Kidney (tissue), 14 donors: ENCODE results near the gene CDYL2. TPM values are rescaled to one million over a fixed set of nuclear protein-coding genes. Genes with fewer than 3 reads are reported as not detected.
"Not testable (repeated sequence)": the region's sequence is repeated elsewhere in the genome, so short reads cannot be mapped to it uniquely, and the experiment has no call there.

Source experiments
- DNase-seq, 5 donors: peaks; one replicate each; pipeline ENCODE4 v3.0.0-alpha.2; 2013 to 2020
- FAIRE-seq: peaks from 2 replicates; lab custom pipeline; 2012; peaks lifted over from hg19 to GRCh38; lab: Jason Lieb, UNC
- H3K27ac ChIP-seq, 2 donors: one replicate each; pipeline ENCODE4 v1.7.0; 2013; ENCODE audit warnings: low read depth in 2 of 2, low read length in 2 of 2, inconsistent platforms in 1 of 2
- H3K27me3 ChIP-seq: one replicate; pipeline ENCODE4 v1.7.1; 2013; ENCODE audit warnings: low read length, inconsistent platforms; ENCODE audit not compliant: control insufficient read depth, insufficient read depth
- H3K36me3 ChIP-seq, 3 donors: one replicate each; pipeline versions ENCODE4 v1.7.0 to v1.7.1; 2013; ENCODE audit warnings: low read length in 3 of 3, control low read depth in 1 of 3, inconsistent platforms in 1 of 3; ENCODE audit not compliant: insufficient read depth in 3 of 3, control insufficient read depth in 2 of 3
- H3K4me1 ChIP-seq, 3 donors: one replicate each; pipeline versions ENCODE4 v1.7.0 to v1.7.1; 2013; ENCODE audit warnings: low read length in 3 of 3, inconsistent platforms in 1 of 3, low read depth in 1 of 3; ENCODE audit not compliant: control insufficient read depth in 2 of 3, insufficient read depth in 2 of 3
- H3K4me3 ChIP-seq, 3 donors: one replicate each; pipeline versions ENCODE4 v1.7.0 to v1.8.1; 2013; ENCODE audit warnings: low read length in 3 of 3, control low read depth in 1 of 3, inconsistent platforms in 1 of 3
- H3K9ac ChIP-seq, 3 donors: one replicate each; pipeline versions ENCODE4 v1.7.0 to v1.7.1; 2013; ENCODE audit warnings: low read length in 3 of 3, control low read depth in 1 of 3, inconsistent platforms in 1 of 3
- H3K9me3 ChIP-seq, 3 donors: one replicate each; pipeline versions ENCODE4 v1.7.0 to v1.7.1; 2013; ENCODE audit warnings: low read length in 3 of 3, control low read depth in 1 of 3, inconsistent platforms in 1 of 3; ENCODE audit not compliant: control insufficient read depth in 2 of 3, insufficient read depth in 1 of 3
- intact Hi-C: fragments of 100-400 bp; cut with DNase I; formaldehyde crosslinking; loops from one replicate; pipeline ENCODE4 v1.11.1; 2022
- polyA plus RNA-seq: library from polyadenylated mRNA; stranded (reverse); fragments of 350-450 nt; fragmentation: Illumina TruSeq; extraction: RNeasy Lipid Tissue Mini Kit (QIAGEN cat#74804); gene quantifications from one replicate; pipeline ENCODE4 v1.2.3, GENCODE V29; 2014; ENCODE audit warnings: low read depth, low replicate concordance; ENCODE audit not compliant: insufficient read depth
- total RNA-seq: library from RNA; stranded (reverse); fragmentation: NEBNext Ultra II Directional; extraction: Animal tissue kit (Norgen Biotek cat#: 25700); gene quantifications from one replicate; pipeline ENCODE4 v1.2.1, GENCODE V29; 2021
- TF ChIP-seq, protein P1 (sequence below): IDR thresholded peaks from 3 replicates; pipeline ENCODE4 v1.5.1; 2012; ENCODE audit warnings: mild to moderate bottlenecking, moderate library complexity, borderline replicate concordance; ENCODE audit not compliant: insufficient read depth; ENCODE audit errors: extremely low read depth
- donor health status: control.
- donor health status: control.
- donor health status: control.
- donor health status: control.
- donor health status: control.
- donor health status: DM: yes; HTN: yes; CAD: no.
- donor health status: Normal renal cell carcinoma (clear cell type).

The CDYL2 gene
- total and polyA plus RNA-seq, 2 donors from 2014 or later, result 2.6 to 27.3 TPM

DNA sequence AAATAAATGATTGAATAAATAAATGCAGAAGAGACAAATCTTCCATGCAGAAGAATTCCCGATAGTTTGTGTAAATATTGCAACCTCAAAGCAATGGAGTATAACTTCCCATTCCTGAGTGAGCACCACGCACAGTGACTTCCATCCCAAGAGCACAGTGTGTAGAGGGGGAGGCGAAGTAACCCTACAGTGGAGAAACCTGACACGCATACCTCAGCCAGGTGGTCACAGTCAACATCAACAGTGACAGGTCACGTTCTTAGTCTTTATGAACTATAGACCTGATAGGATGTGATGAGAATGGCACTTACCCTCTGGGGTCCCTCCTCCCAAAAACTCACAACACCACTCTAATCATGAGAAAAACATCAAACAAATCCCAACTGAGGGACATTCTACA, 152.0 kb downstream of the CDYL2 start:
- Histone ChIP-seq H3K4me3 (no peak overlapping the region), H3K27ac (no peak overlapping the region), H3K9ac (no peak overlapping the region), H3K9me3 (peaks cover 0 to 7% (median 2%) of the 10 kb centered on the region in 3 donors), H3K36me3 (peaks cover 0 to 4% (median 0%) of the 10 kb centered on the region in 3 donors), H3K27me3 (no peaks in the 10 kb centered on the region), H3K4me1 (no peaks in the 10 kb centered on the region)
- intact Hi-C loops, result no loop called here
- TF ChIP-seq, protein P1, sequence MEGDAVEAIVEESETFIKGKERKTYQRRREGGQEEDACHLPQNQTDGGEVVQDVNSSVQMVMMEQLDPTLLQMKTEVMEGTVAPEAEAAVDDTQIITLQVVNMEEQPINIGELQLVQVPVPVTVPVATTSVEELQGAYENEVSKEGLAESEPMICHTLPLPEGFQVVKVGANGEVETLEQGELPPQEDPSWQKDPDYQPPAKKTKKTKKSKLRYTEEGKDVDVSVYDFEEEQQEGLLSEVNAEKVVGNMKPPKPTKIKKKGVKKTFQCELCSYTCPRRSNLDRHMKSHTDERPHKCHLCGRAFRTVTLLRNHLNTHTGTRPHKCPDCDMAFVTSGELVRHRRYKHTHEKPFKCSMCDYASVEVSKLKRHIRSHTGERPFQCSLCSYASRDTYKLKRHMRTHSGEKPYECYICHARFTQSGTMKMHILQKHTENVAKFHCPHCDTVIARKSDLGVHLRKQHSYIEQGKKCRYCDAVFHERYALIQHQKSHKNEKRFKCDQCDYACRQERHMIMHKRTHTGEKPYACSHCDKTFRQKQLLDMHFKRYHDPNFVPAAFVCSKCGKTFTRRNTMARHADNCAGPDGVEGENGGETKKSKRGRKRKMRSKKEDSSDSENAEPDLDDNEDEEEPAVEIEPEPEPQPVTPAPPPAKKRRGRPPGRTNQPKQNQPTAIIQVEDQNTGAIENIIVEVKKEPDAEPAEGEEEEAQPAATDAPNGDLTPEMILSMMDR, result no peak
- FAIRE-seq (no peak), DNase-seq (peak in 4 of 5 donors; percentile 74 to 89 (median 82))

DNA sequence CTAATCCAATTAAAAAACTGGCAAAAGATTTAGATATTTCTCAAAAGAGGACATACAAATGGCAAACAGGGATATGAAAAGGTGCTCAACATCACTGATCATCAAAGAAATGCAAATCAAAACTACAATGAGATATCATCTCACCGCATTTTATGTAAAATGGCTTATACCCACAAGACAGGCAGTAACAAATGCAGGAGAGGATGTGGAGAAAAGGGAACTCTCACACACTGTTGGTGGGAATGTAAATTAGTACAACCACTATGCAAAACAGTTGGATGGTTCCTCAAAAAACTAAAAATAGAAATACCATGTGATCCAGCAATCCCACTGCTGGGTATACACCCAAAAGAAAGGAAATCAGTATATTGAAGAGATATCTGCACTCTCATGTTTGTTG, 154.1 kb downstream of the CDYL2 start:
- H3K9ac ChIP-seq, FAIRE-seq, intact Hi-C loops, H3K36me3 ChIP-seq, H3K9me3 ChIP-seq, H3K27ac ChIP-seq, H3K4me1 ChIP-seq, DNase-seq, H3K4me3 ChIP-seq, H3K27me3 ChIP-seq: not testable (repeated sequence)

DNA sequence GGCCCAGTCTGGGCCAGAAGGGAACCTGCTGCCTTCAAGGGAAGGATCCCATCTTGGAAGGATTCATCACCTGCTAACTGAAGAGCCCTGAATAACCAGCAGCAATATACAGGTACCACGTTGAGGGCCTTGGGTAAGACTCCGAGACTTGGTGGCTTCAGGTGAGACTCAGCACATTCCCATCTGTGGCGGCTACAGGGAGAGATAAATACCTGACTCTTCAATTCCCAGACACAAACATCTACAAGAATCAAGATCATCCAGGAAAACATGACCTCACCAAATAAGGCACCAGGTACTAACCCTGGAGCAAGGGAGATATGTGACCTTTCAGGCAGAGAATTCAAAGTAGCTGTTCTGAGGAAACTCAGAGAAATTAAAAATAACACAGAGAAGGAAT, 164.1 kb downstream of the CDYL2 start:
- H3K36me3 ChIP-seq, result no peaks in the 10 kb centered on the region
- H3K4me1 ChIP-seq, result no peaks in the 10 kb centered on the region
- H3K9ac ChIP-seq, result no peak overlapping the region
- H3K9me3 ChIP-seq, result peaks cover 0 to 6% (median 0%) of the 10 kb centered on the region in 3 donors
- intact Hi-C loops, result no loop called here
- FAIRE-seq (no peak), DNase-seq (no peak)
- no peaks in the 10 kb centered on the region for H3K27me3 ChIP-seq
- TF ChIP-seq, protein P1, result no peak
- no peak overlapping the region for H3K27ac ChIP-seq
- no peak overlapping the region for H3K4me3 ChIP-seq

DNA sequence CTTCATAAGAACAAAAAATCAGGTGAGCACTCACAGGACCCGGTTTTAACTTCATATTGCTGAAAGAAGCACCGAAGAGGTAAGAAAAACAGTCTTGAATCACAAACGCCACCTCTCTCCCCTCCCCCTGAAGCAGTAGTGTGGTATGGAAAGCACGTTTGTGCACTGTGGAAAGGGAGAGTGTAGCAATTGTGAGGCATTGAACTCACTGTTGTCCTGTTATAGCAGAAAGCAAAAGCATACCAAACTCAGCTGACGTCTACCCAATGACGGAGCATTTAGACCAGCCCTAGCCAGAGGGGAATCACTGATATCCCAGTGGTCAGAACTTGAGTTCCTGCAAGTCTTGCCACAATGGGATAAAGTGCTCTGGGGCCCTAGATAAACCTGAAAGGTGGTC, 164.8 kb downstream of the CDYL2 start:
- intact Hi-C loops, result no loop called here
- TF ChIP-seq, protein P1, result no peak
- Histone ChIP-seq H3K4me1 (no peaks in the 10 kb centered on the region), H3K27ac (no peak overlapping the region), H3K4me3 (no peak overlapping the region), H3K9ac (no peak overlapping the region), H3K9me3 (peaks cover 0 to 6% (median 0%) of the 10 kb centered on the region in 3 donors), H3K27me3 (no peaks in the 10 kb centered on the region), H3K36me3 (no peaks in the 10 kb centered on the region)
- FAIRE-seq (no peak), DNase-seq (no peak)
